ENCODE results near the gene DNAJC27. TPM values are rescaled to one million over a fixed set of nuclear protein-coding genes. Genes with fewer than 3 reads are reported as not detected.

Gene DNAJC27
- total and polyA plus RNA-seq, 2 donors (not counting 1 experiment from before 2014, with no cell fraction given) = 6.0 to 16.6 TPM

DNA sequence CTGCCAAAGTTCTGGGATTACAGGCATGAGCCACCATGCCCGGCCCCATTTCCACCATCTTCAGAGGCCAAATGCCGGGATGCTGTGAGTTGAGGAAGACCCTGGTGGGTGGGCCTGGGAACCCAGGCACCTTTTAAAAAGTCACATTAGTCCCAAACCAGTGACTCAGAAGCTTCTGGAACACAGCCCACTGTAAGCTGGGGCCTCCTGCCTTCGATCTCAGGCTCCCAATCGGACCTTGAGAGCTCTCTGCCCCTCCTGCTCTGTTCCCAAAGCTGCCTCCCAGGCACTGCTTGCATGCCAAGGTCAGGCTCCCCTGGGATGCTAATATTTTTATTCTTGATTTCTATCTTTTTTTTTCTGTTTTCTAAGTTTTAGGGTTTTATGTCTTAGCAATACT, 56.0 kb downstream of the DNAJC27 start:
- 95% methylated on average over 3 of the region's 4 CpGs for WGBS (ENCODE audit: insufficient coverage)
- Mint-ChIP-seq H3K4me1 (peaks cover 20% of the 10 kb centered on the region), H3K4me3 (no peak overlapping the region), H3K9me3 (ENCODE audit: insufficient read depth) (no peaks in the 10 kb centered on the region), H3K27me3 (no peaks in the 10 kb centered on the region), H3K27ac (no peak overlapping the region)
- Histone ChIP-seq H3K9ac (ENCODE audit: low read length) (no peak overlapping the region), H3K4me1 (ENCODE audit: control insufficient read depth in 2 of 2, insufficient read depth in 2 of 2, low read length in 2 of 2) (peaks cover 7 to 11% of the 10 kb centered on the region in 2 donors), H4K20me1 (ENCODE audit: control insufficient read depth, insufficient read depth, low read length, poor library complexity, severe bottlenecking) (no peaks in the 10 kb centered on the region), H2AFZ (ENCODE audit: insufficient read depth, low read depth, low read length, poor library complexity, severe bottlenecking) (no peak overlapping the region), H3K4me2 (replicated peaks; ENCODE audit: low read depth, low read length, poor library complexity, severe bottlenecking) (no peak overlapping the region), H3K79me2 (ENCODE audit: control insufficient read depth, insufficient read depth, low read length) (no peaks in the 10 kb centered on the region), H3K36me3 (replicated peaks in 1 of 2; ENCODE audit: control extremely low read depth in 1 of 2, control insufficient read depth in 1 of 2, extremely low read depth in 1 of 2, insufficient read depth in 2 of 2, low read length in 1 of 2) (no peaks in the 10 kb centered on the region), H3K27ac (ENCODE audit: low read length in 2 of 2) (no peak overlapping the region), H3K4me3 (ENCODE audit: control extremely low read depth in 1 of 5, extremely low read depth in 1 of 5, insufficient read depth in 1 of 5, low read depth in 2 of 5, low read length in 4 of 5) (no peak overlapping the region), H3K9me3 (ENCODE audit: control extremely low read depth in 1 of 3, control insufficient read depth in 2 of 3, insufficient read depth in 1 of 3, low read length in 2 of 3) (no peaks in the 10 kb centered on the region), H3K27me3 (replicated peaks in 1 of 4; ENCODE audit: control extremely low read depth in 1 of 4, control insufficient read depth in 3 of 4, insufficient read depth in 4 of 4, low read length in 3 of 4) (no peaks in the 10 kb centered on the region)
- ChIA-PET CTCF (no interaction called here), POLR2A (interaction anchor here (0.7 kb wide), 1 partner anchor 411 kb away, joined by 4 read pairs; no protein-coding TSS in a partner anchor)
- ATAC-seq (ENCODE audit: low read depth) (no peak), DNase-seq (no peak)
- intact Hi-C loops (cut with micrococcal nuclease) = no loop called here
- no peak for TF ChIP-seq EZH2 (IDR thresholded peaks at IDR 0.05; ENCODE audit: borderline replicate concordance, insufficient read depth, low read depth, low read length, poor library complexity, severe bottlenecking)
- TF ChIP-seq, protein P1, sequence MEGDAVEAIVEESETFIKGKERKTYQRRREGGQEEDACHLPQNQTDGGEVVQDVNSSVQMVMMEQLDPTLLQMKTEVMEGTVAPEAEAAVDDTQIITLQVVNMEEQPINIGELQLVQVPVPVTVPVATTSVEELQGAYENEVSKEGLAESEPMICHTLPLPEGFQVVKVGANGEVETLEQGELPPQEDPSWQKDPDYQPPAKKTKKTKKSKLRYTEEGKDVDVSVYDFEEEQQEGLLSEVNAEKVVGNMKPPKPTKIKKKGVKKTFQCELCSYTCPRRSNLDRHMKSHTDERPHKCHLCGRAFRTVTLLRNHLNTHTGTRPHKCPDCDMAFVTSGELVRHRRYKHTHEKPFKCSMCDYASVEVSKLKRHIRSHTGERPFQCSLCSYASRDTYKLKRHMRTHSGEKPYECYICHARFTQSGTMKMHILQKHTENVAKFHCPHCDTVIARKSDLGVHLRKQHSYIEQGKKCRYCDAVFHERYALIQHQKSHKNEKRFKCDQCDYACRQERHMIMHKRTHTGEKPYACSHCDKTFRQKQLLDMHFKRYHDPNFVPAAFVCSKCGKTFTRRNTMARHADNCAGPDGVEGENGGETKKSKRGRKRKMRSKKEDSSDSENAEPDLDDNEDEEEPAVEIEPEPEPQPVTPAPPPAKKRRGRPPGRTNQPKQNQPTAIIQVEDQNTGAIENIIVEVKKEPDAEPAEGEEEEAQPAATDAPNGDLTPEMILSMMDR (IDR thresholded peaks at IDR 0.05) = no peak

DNA sequence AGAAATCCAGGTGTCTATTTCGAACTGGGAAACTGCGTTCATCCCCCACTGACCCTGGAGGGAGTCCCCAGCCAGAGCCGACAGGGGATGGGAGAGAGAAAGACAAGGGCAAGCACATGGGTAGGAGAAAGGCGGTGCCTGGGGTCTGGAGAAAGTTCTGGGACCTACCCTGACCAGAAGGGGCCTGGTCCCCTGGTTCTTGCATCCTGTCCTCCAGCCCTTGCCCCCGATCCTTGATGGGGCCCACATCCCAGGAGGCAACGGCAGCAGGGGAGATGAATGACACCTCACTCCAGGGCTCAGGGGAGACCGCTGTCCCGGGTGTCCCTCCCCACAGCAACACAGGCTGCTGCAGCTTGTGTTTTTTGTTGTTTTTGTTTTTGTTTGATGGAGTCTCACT, 56.6 kb downstream of the DNAJC27 start:
- POLR2A ChIA-PET = no interaction called here
- H2AFZ ChIP-seq (ENCODE audit: insufficient read depth, low read depth, low read length, poor library complexity, severe bottlenecking) = no peak overlapping the region
- H3K4me1 ChIP-seq (ENCODE audit: control insufficient read depth in 2 of 2, insufficient read depth in 2 of 2, low read length in 2 of 2) = peaks cover 5 to 8% of the 10 kb centered on the region in 2 donors
- no peak overlapping the region for H3K9ac ChIP-seq (ENCODE audit: low read length)
- H3K27ac Mint-ChIP-seq = no peak overlapping the region
- no peaks in the 10 kb centered on the region for H4K20me1 ChIP-seq (ENCODE audit: control insufficient read depth, insufficient read depth, low read length, poor library complexity, severe bottlenecking)
- TF ChIP-seq EZH2 (IDR thresholded peaks at IDR 0.05; ENCODE audit: borderline replicate concordance, insufficient read depth, low read depth, low read length, poor library complexity, severe bottlenecking) = no peak
- TF ChIP-seq, protein P1 (IDR thresholded peaks at IDR 0.05) = no peak
- no peaks in the 10 kb centered on the region for H3K9me3 Mint-ChIP-seq (ENCODE audit: insufficient read depth)
- intact Hi-C loops (cut with micrococcal nuclease) = no loop called here
- H3K36me3 ChIP-seq (replicated peaks in 1 of 2; ENCODE audit: control extremely low read depth in 1 of 2, control insufficient read depth in 1 of 2, extremely low read depth in 1 of 2, insufficient read depth in 2 of 2, low read length in 1 of 2) = no peaks in the 10 kb centered on the region
- no peak overlapping the region for H3K4me3 Mint-ChIP-seq
- ATAC-seq (ENCODE audit: low read depth) (no peak), DNase-seq (no peak)
- peaks cover 0 to under 1% (median 0%) of the 10 kb centered on the region in 3 donors for H3K9me3 ChIP-seq (ENCODE audit: control extremely low read depth in 1 of 3, control insufficient read depth in 2 of 3, insufficient read depth in 1 of 3, low read length in 2 of 3)
- H3K27me3 Mint-ChIP-seq = no peaks in the 10 kb centered on the region
- H3K79me2 ChIP-seq (ENCODE audit: control insufficient read depth, insufficient read depth, low read length) = no peaks in the 10 kb centered on the region
- no peak overlapping the region for H3K4me2 ChIP-seq (replicated peaks; ENCODE audit: low read depth, low read length, poor library complexity, severe bottlenecking)
- peaks cover 17% of the 10 kb centered on the region for H3K4me1 Mint-ChIP-seq
- CTCF ChIA-PET = no interaction called here
- H3K4me3 ChIP-seq (ENCODE audit: control extremely low read depth in 1 of 5, extremely low read depth in 1 of 5, insufficient read depth in 1 of 5, low read depth in 2 of 5, low read length in 4 of 5) = no peak overlapping the region
- H3K27me3 ChIP-seq (replicated peaks in 1 of 4; ENCODE audit: control extremely low read depth in 1 of 4, control insufficient read depth in 3 of 4, insufficient read depth in 4 of 4, low read length in 3 of 4) = no peaks in the 10 kb centered on the region
- WGBS (ENCODE audit: insufficient coverage) = 87% methylated on average over 3 of the region's 8 CpGs
- H3K27ac ChIP-seq (ENCODE audit: low read length in 2 of 2) = no peak overlapping the region

Measured in B cell (primary cell).